Mesenteric fat pad (tissue), 1 donor: ENCODE measurements around the gene RETREG2. TPM values are rescaled to one million over a fixed set of nuclear protein-coding genes. Genes with fewer than 3 reads are reported as not detected.

Source experiments
- DNase-seq: peaks from one replicate; pipeline ENCODE4 v3.0.0-alpha.2; 2020; ENCODE audit warnings: low spot score
- long read RNA-seq: library from polyadenylated mRNA; unstranded; transcript quantifications from one replicate; pipeline ENCODE4 v2.0.0, GENCODE V29; 2020
- total RNA-seq: library from RNA; stranded (reverse); fragmentation: NEBNext Ultra II Directional; extraction: Animal tissue kit (Norgen Biotek cat#: 25700); gene quantifications from one replicate; pipeline ENCODE4 v1.2.1, GENCODE V29; 2021
- donor health status: DM: yes; HTN: yes; CAD: no.

RETREG2 gene
- 68.1 TPM for total RNA-seq
- long read RNA-seq, full-length matches to known transcripts, result 1 of 31 reads
- long read RNA-seq, partial matches to known transcripts, result 3 of 31 reads
- long read RNA-seq, other reads (novel, unspliced or antisense), result 27 of 31 reads

DNA sequence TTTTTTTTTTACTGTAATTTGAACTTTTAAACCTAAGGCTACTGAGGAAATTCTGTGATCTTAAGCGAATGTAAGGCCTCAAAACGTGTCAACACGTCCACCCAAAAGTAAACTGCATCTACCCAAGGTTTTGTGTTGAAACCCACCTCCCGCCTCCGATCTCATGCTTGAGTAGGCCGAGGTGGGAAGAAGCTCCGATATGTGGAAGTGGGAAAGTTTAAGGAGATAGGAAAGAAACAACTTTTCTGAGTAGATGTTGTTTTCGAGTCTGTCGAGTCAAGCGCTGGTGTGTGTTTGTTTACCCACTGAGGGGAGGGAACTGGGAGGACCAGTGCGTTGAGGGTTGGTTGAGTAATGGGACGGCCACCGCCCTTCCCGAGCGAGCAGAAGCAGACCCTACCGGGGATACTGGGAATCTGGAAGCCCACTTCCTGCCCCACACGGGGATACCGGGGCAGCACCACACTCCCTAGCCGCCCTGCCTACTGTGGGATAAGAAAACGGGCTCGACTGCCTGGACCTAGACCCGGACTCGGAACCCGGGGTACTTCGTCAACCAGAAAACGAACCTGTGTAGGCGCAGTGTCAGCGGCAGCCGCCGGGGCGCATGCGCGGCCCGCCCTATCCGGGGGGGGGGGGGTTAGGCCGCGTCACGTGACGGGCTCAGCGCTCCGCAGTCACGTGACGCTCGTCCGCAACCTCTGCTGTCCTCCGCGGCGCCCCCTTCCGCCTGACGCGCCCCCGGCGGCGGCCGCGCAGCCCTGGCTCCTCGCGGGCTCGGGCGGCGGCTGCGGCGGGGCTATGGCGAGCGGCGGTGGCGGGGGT, at the start of gene RETREG2:
Gene RETREG2, plus strand, starts transcription at position 724 of the 825 bp plus-strand sequence. Its CDS starts 78 bp downstream, at position 802.
- DNase-seq, result peak; percentile 94

DNA sequence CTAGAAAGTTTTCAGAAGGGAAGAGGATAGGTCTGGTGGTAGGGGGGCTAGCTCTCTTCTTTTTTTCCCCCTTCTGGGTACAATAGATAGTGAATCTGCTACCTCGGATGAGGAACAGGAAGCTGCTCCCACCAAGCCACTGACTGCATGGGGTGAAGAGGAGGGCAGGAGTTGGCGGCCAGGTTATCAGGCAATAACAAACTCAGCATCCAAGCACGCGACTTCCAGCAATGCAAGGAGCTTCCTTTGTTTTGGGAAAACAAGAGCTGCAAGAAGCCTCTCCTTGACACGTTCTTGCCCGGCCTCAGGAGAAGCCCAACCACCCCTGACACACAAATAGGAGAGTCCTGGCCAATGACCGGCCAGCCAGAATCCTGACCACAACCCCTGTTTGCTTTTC, 49.7 kb upstream of the RETREG2 start:
- DNase-seq, result no peak

- DNase-seq, result no peak
Observed at GRCh38 chr2:219129589-219129988, 48.5 kb upstream of the RETREG2 start.

DNA sequence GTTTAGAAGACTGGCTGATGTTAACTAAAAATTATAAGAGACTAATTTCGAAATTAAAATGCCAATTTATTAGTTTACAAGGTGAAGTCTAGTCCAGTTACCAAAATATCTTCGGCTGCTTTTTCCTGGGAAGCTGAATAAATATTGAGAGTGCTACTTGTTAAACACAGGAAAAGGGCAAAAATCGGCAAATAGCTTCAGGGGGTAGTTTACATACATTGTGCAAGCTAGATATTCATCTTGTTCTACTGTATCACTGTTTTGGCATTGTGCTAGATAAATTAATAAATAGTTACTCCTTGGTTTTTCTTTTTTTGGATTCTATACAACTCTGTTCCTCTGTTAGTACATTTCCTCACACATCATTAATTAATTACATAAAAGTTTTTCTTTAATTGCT, 46.7 kb upstream of the RETREG2 start:
- DNase-seq, result no peak

GRCh38 chr2:219131744-219132143, 46.3 kb upstream of the RETREG2 start:
- DNase-seq, result no peak

GRCh38 chr2:219133976-219134375, 44.1 kb upstream of the RETREG2 start:
- no peak for DNase-seq

DNA sequence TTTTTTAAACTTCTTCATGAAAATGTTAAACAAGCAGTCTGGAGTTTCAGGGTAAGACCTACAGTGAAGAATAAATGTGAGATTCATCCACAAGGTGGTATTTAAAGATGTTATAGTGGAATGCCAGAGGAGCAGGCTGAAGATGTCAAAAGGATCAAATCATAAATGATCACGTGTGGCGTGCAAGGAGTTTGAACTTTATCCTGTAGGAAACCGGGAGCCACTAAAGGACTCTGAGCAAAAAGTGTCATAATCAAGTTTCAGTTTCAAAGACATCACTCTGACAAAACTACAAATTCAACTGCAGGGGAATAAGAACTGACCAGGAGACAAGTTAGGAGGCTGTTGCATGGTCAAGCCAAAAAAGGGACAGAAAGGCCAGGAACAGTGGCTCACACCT, 37.4 kb upstream of the RETREG2 start:
- no peak for DNase-seq

DNA sequence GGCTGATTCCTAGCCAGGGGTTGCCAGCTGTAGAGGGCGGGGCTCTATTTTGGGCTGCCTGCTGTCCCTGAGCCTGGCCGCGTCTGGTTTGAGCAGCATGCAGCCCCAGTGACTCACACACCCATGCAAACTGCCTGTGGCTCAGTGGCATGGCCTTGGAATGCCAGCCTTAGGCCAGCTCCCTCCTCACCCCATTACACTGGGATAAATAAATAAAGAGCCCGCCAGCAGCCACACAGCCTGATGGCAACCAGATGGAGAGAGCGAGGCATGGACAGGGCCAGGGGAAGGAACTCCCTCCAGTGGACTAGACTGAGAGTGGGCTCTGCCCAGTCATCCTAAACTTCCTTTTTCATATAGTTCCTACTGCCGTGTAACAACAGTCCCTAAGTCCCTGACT, 35.7 kb upstream of the RETREG2 start:
- DNase-seq, result no peak

- DNase-seq, result no peak
Observed at GRCh38 chr2:219149667-219150066, 28.4 kb upstream of the RETREG2 start.

DNA sequence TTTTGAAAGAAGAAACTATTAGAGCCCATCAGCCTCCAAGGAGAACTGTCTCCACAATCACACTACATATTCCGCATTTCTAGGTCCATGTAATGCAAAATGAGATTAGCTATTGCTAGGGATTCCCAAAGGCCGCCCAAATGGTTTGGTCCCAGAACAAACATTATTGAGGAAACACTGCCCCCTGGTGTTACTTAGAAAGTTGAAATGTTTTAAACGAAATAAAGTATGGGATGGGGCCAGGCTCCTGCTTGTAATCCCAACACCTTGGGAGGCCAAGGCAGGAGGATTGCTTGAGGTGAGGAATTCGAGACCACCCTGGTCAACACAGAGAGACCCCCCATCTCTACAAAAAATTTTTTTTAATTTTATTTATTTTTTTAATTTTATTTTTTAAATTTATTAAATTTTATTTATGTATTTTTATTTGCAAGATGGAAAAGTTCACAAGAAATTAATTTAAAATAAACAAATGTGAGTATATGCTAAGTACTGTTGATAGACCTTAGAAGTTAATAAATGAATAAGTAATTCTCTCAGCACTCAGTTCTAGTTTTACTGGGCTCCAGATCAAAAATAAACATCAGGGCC, 22.9 kb upstream of the RETREG2 start:
- no peak for DNase-seq

DNA sequence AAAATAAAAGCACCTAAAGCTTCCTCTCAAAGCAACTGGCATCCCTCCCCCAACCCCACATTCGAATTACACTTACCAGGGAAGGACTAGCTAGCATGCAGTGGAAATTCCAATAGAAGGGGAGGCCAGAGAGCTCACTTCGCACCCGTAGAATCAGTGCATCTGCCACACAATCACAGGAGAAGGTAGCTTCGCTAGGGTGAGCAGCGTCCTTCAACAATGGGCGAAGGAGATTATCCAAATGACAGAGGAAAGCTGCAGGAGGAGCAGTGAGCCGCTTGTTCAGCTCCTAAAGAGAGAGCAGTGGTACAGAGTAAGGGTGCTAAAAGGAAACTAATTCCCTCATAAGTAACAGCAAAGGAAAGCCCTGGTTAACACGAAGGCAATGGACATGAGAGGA, 20.7 kb upstream of the RETREG2 start:
- no peak for DNase-seq

GRCh38 chr2:219158025-219158424, 20.1 kb upstream of the RETREG2 start:
- peak; percentile 57 for DNase-seq

DNA sequence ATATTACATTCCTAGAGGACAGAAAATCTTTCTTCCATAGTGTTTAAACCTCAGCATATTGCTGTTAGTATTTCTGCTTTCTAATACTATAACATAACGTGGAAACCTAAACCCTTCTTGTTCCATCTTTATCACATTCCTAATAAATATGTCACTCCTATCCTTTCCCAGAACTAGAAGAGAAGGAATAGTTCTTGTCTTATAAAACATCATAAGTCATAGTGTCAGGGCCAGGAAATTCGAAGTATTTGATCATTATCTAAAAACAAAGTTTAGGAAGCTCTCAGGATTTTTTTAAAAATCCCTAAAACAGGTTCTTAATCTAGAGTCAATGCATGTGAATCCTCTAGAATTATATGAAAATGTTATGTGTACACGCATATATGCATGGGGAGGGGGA, 19.5 kb upstream of the RETREG2 start:
- no peak for DNase-seq

- DNase-seq, result no peak
Observed at GRCh38 chr2:219159771-219160185, 18.3 kb upstream of the RETREG2 start.

- DNase-seq, result peak; percentile 97
Observed at GRCh38 chr2:219160186-219161017, 17.7 kb upstream of the RETREG2 start, which contains the start of gene NHEJ1. NHEJ1 (minus strand) TSS chr2:219160815; CDS start chr2:219158362, 2,453 bp downstream.

DNA sequence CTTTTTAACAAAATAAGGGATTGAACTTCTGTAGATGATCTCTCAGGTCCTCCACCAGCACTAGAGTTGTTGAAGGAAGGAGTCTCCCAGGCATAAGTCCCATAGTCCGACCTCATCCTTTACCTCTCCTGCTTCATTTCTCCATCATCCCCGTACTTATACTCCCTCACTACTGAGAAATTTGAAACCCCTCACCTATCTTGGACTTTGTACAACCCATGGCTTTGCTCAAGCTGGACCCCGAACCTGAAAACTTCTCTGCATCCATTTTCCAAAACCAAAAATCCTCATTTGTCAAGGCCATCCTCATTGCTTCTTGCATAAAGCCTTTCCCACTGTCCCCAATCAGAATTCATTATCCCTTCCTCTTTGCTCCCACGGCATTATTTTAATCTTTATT, 17.0 kb upstream of the RETREG2 start:
- no peak for DNase-seq

- peak; percentile 62 for DNase-seq
Observed at GRCh38 chr2:219163156-219163555, 14.9 kb upstream of the RETREG2 start.

GRCh38 chr2:219165058-219165911, 12.8 kb upstream of the RETREG2 start:
- peak; percentile 12 for DNase-seq

DNA sequence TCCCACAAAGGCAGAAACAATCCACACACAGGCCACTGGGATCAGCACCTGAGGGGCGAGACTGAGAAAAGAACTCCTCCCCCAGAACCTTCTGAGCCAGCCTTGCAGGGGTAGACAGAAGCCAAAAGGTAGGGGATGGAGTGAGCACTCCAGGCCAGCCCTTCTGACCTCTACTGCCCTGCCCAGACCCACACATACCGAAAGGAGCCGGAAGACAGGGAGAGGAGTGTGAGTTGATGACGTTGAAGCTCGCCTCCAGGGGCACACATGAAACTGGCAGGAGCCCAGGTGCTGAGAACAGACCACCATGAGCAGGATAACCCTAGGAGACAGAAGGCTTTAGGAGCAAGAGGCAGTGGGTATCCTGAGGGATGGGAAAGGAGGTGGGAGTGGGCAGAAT, 10.1 kb upstream of the RETREG2 start:
- no peak for DNase-seq

DNA sequence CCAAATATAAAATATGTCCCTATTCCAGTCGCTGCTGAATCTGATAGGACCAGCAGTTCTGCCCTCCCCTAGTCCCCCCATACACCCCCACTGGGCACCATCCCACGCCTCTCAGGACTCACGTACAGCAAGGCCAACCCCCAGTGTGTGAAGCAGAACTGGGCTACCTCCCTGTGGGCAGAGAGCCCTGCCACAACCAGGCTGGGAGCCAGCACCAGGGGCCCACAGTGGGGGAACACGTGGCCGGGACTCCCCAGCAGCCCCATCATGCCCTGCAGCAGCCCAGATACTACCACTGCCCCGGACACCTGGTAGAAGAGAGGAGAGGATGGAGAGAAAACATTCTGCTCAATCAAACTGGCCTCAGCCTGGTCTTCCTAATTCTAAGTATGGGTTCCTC, 9.5 kb upstream of the RETREG2 start:
- no peak for DNase-seq

GRCh38 chr2:219168932-219169331, 9.1 kb upstream of the RETREG2 start:
- DNase-seq, result no peak
